AG04450 (cell line): ENCODE measurements around the gene PCP4. TPM values are rescaled to one million over a fixed set of nuclear protein-coding genes. Genes with fewer than 3 reads are reported as not detected.

Experiments used
- CTCF ChIA-PET: fragments of 300-600, 350-600 bp; formaldehyde crosslinking; extraction: SDS; loops from one replicate; lab custom pipeline; 2022; ENCODE audit warnings: antibody characterized with exemption, inconsistent platforms; lab: Charles Lee
- POLR2A ChIA-PET: fragments of 350-600 bp; formaldehyde crosslinking; extraction: SDS; loops from one replicate; lab custom pipeline; 2021; ENCODE audit warnings: antibody characterized with exemption, inconsistent platforms; lab: Yijun Ruan, JAX
- DNase-seq: peaks from one replicate; pipeline ENCODE4 v3.0.0-alpha.2; 2011; ENCODE audit warnings: low read depth, low spot score
- H3K27ac ChIP-seq: one replicate; pipeline ENCODE4 v1.5.1; 2012; ENCODE audit warnings: low read depth, low read length, control low read depth
- H3K27me3 ChIP-seq: one replicate; pipeline ENCODE4 v1.6.0; 2012; ENCODE audit warnings: low read length; ENCODE audit not compliant: control insufficient read depth, insufficient read depth
- H3K4me3 ChIP-seq: 2 replicates; pipeline ENCODE4 v1.5.1; 2011; ENCODE audit warnings: mild to moderate bottlenecking, low read depth, low read length, control low read depth
- H3K9me3 ChIP-seq: 2 replicates; pipeline ENCODE4 v1.5.1; 2012; ENCODE audit warnings: low read length; ENCODE audit not compliant: control insufficient read depth, insufficient read depth
- CTCF ChIP-seq: IDR thresholded peaks from 2 replicates; pipeline ENCODE4 v1.5.1; 2011; ENCODE audit warnings: low read depth, low read length, control low read depth, inconsistent platforms
- polyA plus RNA-seq: library from polyadenylated mRNA; depleted of rRNA; stranded (reverse); fragments of >200 nt; gene quantifications from 2 replicates; pipeline ENCODE4 v1.2.3, GENCODE V29; 2011

The PCP4 gene
- polyA plus RNA-seq, 1 experiment, result not detected

- ChIA-PET POLR2A (no interaction called here), CTCF (no interaction called here)
- Histone ChIP-seq H3K27ac (no peak overlapping the region), H3K9me3 (peaks cover 23% of the 10 kb centered on the region), H3K27me3 (no peaks in the 10 kb centered on the region), H3K4me3 (no peak overlapping the region)
- DNase-seq, result no peak
- no peak for TF ChIP-seq CTCF
Measured at GRCh38 chr21:39837861-39838359, 29.3 kb upstream of the PCP4 start.

GRCh38 chr21:39840373-39841097, 26.7 kb upstream of the PCP4 start:
- H3K27me3 ChIP-seq, result no peaks in the 10 kb centered on the region
- CTCF ChIA-PET, result no interaction called here
- TF ChIP-seq CTCF, result no peak
- peaks cover 31% of the 10 kb centered on the region for H3K9me3 ChIP-seq
- no peak for DNase-seq
- H3K4me3 ChIP-seq, result no peak overlapping the region
- POLR2A ChIA-PET, result no interaction called here
- no peak overlapping the region for H3K27ac ChIP-seq

- DNase-seq, result no peak
- Histone ChIP-seq H3K9me3 (peaks cover 36% of the 10 kb centered on the region), H3K27ac (no peak overlapping the region), H3K27me3 (no peaks in the 10 kb centered on the region), H3K4me3 (no peak overlapping the region)
- ChIA-PET CTCF (no interaction called here), POLR2A (no interaction called here)
- TF ChIP-seq CTCF, result no peak
Measured at GRCh38 chr21:39842741-39843459, 24.3 kb upstream of the PCP4 start.

- peaks cover 39% of the 10 kb centered on the region for H3K9me3 ChIP-seq
- no peak overlapping the region for H3K27ac ChIP-seq
- POLR2A ChIA-PET, result no interaction called here
- no peaks in the 10 kb centered on the region for H3K27me3 ChIP-seq
- TF ChIP-seq CTCF, result no peak
- CTCF ChIA-PET, result no interaction called here
- DNase-seq, result no peak
- no peak overlapping the region for H3K4me3 ChIP-seq
Measured at GRCh38 chr21:39843483-39843882, 23.8 kb upstream of the PCP4 start.

- POLR2A ChIA-PET, result no interaction called here
- Histone ChIP-seq H3K27me3 (no peaks in the 10 kb centered on the region), H3K27ac (no peak overlapping the region), H3K9me3 (peaks cover 39% of the 10 kb centered on the region), H3K4me3 (no peak overlapping the region)
- CTCF ChIA-PET, result no interaction called here
- TF ChIP-seq CTCF, result no peak
- DNase-seq, result no peak
Measured at GRCh38 chr21:39843916-39844315, 23.3 kb upstream of the PCP4 start.
